GM19035 (cell line): ENCODE measurements around the gene GALNT16.
A peak's percentile ranks its signal among the peaks of the same experiment; 100 is the strongest.
"Not testable (repeated sequence)": the region's sequence is repeated elsewhere in the genome, so short reads cannot be mapped to it uniquely, and the experiment has no call there.

Experiments
- ATAC-seq: cut with Tn5 transposase; IDR thresholded peaks from one replicate; pipeline ENCODE4 v1.9.1; 2021; ENCODE audit not compliant: unreplicated experiment

GALNT16 gene

GRCh38 chr14:69259168-69259526, 811 bp upstream of the GALNT16 start:
- ATAC-seq = no peak

- ATAC-seq = no peak
Measured at GRCh38 chr14:69260190-69260860, 367 bp downstream of the GALNT16 start.

- no peak for ATAC-seq
Measured at GRCh38 chr14:69260861-69261564, 1.1 kb downstream of the GALNT16 start.

- no peak for ATAC-seq
Measured at GRCh38 chr14:69261761-69262331, 1.9 kb downstream of the GALNT16 start.

DNA sequence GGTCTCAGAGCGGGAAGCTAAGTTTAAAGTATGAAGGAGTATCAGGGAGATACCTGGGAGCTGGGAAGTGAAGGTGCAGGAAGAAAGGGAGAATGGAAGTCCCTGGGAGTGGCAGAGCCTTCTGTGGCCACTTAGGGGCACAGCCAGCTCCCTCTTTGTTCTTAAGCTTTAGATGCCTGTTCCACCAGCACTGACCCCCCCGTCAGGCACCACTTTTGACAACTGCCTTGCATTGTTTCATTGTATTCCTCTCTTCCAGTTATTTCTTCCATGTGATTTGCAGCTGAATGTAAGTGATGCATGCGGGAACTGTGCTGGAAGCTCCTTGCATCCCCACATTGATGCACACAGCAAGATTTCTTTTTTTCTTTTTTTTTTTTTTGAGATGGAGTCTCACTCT, 2.6 kb downstream of the GALNT16 start:
- ATAC-seq = no peak

DNA sequence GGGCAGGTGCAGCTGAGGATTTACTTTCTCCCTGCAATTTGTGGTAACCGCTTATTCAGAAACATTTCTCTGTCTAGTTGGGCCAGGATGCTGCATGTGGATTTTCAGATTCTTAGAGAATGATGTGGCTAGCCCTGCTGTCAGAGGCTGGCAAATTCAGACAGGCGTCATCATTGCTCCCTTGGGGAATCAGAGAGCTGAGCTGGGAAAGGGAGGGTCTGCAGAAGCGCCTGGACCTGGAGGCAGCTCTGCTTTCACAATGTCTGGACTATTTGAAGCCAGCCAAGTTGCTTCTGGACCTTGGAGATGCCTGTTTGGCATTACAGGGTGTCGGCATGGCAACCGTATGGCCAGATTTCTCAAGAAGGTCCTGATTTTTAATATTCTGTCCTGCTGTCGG, 3.4 kb downstream of the GALNT16 start:
- no peak for ATAC-seq

DNA sequence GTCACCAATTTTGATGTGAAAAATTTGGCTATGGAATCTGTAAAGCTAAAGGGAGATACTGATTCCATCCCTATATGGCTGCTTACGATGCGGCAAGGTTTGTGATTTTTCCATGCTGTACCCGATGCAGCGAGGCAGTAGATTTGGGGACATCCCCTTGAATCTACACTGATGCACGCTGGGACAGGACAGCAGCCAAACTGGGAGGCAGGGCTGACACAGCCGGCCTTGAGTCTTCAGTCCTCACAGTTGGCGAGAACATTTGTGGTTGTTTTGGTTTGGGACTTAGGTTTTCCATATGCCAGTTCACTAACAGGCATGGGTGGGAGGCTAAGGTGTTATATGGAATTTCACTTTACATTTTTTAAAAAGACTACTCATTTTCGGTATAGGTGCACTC, 3.8 kb downstream of the GALNT16 start:
- ATAC-seq = no peak

DNA sequence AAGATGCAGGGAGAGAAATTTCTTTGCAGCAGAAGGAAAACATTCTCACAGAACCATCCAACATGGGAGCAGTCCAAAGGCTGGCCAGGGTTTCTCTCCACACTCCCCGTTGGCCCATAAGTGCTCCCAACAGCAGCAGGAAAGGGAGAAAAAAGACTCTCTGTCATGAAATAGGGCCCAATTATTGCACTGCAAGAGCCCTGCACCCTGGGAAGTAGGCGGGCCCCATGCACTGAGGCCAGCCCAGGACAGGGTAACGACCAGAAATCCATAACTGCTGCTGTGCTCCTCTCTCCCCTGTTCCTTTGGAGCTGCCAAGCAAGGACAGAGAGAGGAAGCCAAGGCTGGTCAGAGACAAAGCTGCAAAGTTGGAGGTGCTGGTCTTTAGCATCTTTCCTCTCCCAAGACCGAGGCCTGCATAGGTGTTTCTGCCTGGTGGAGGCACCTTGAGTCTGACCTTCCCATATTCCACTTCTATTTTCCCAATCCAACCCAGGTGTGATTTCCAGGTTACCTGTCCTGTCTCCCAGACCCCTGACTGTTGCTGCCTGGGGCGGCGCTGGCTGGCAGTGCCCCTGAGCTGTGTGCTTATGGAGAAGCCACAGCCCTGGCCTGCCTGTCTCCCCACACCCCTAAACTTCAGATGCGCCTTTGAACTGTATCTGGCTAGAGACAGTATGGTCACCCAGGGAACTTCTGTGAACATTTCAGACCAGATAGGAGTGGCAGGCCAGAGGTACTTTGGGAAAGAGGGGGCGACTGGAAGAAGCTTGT, 6.8 kb downstream of the GALNT16 start:
- ATAC-seq = no peak

DNA sequence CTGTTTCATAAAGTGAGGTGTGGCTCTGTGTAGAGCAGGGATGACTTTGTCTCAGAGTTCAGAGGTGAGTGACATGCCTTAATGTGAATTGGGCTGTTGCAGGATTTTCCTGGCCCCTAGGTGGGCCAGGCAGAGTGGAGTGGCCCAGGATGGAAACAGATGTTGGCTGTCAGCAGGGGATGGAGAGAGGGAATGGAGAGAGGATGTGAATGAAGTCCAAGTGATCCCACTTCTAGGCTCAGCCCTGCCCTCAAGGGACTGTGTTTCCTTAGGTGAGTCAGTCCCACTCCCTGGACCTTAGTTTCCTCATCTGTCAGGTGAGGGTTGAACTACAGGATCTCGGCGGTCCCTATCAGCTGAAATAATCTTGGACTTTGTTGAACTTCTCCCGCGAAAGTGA, 7.5 kb downstream of the GALNT16 start:
- ATAC-seq = no peak

GRCh38 chr14:69268223-69268622, 8.3 kb downstream of the GALNT16 start:
- ATAC-seq = no peak

DNA sequence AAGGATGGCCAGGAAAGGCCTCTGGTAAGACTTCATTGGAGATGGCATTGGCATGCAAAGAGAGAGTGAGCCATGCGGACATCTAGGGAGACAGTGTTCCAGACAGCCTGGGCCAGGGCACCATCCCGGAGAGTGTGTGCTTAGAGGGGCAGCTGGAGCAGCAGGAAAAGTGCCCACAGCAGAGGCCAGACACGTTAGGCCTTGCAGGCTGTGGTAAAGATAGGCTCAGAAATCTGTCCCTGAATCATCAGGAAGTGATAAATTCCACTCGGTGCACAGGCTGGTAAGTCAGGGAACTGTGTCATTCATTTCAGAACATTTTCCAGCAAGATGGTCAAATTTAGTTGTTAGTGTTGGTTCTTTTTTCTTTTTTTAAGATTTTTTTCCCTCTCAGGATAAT, 8.8 kb downstream of the GALNT16 start:
- ATAC-seq = no peak

DNA sequence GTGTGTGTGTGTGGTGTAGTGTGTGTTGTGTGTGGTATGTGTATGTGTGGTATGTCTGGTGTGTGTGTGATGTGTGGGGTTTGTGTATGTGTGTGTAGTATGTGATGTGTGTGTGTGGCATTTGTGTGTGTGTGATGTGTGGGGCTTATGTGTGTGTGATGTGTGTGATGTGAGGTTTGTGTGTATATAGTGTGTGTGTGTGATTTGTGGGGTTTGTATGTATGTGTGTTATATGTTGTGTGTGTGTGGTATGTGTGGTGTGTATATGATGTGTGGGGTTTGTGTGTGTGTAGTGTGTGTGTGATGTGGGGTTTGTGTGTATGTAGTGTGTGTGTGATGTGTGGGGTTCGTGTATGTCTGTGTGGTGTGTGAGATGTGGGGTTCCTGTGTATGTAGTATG, 9.4 kb downstream of the GALNT16 start:
- no peak for ATAC-seq

GRCh38 chr14:69270097-69270496, 10.1 kb downstream of the GALNT16 start:
- no peak for ATAC-seq

- no peak for ATAC-seq
Measured at GRCh38 chr14:69270795-69271708, 11.1 kb downstream of the GALNT16 start.

DNA sequence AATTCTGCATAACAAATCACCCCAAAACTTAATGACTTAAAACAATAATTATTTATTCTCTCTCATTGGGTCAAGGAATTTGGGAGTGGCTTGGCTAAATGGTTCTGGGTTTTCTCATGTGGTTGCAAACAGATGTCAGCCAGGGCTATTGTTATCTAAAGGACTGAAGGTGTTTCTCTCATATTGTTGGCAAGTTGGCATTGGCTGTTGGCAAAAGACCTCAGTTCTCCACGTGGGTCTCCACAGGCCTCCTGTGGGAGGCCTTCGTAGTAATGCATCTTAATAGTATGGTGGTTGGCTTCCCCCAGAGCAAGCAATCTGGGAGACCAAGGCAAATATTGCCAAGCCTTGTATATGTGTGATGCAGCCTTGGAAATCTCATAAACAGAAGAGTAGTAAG, 14.4 kb downstream of the GALNT16 start:
- no peak for ATAC-seq

DNA sequence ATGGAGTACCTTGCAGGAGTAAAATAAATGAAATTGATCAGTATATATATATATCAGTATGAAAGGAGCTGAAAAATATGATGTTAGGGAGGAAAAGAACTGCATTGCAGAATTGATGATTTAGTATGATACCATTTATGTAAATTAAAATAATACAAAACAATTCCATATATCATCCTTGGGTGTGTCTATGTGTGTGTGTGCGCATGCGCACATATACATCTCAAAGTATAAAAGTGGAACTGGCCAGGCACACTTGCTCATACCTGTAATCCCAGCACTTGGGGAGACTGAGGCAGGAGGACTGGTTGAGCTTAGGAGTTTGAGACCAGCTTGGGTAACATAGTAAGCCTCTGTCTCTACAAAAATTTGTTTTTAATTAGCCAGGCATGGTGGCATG, 15.4 kb downstream of the GALNT16 start:
- no peak for ATAC-seq

DNA sequence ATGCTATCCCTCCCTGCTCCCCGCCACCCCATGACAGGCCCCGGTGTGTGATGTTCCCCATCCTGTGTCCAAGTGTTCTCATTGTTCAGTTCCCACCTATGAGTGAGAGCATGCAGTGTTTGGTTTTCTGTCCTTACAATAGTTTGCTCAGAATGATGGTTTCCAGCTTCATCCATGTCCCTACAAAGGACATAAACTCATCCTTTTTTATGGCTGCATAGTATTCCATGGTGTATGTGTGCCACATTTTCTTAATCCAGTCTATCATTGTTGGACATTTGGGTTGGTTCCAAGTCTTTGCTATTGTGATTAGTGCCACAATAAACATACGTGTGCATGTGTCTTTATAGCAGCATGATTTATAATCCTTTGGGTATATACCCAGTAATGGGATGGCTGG, 17.4 kb downstream of the GALNT16 start:
- ATAC-seq = not testable (repeated sequence)

DNA sequence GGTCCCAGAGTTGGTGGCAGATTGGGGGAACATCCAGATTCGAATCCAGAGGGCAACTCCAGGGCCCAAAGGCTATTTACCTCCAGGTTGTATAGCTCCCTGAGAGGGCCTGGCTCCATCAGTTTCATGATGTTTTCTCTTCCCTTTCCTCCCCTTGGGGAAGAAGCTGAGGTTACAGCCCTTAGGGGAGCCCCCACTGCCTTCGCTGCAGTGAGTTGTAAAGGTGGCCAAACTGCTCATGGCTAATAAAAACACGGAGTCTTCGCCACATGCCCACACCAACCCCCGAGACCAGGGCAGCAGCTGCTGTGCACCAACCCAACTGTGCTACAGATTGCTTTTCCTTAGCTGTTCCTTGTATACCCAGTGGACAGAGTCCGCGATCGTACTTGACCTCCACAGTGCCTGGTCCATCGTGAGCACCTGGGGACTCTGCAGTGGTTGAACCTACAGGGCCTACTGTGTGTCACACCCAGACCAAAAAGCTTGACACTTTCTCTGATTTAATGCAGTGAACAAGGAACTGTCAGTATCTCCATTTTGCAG, 20.9 kb downstream of the GALNT16 start:
- ATAC-seq = no peak

- ATAC-seq = peak; percentile 53
Measured at GRCh38 chr14:69281450-69282169, 21.7 kb downstream of the GALNT16 start.

- no peak for ATAC-seq
Measured at GRCh38 chr14:69282448-69282847, 22.5 kb downstream of the GALNT16 start.
